PFSK-1 (cell line): Measurements from ENCODE around the gene PPP2R2B.

ENCODE experiments used
- POLR2AphosphoS5 ChIP-seq: IDR thresholded peaks from 2 replicates; pipeline ENCODE4 v1.6.1; 2012; ENCODE audit warnings: low read depth, mild to moderate bottlenecking, control low read depth, low read length, moderate library complexity
- REST ChIP-seq, 2 experiments: IDR thresholded peaks; 2 replicates each; pipeline versions ENCODE4 v1.6.1 to v1.8.0; 2011 to 2012; ENCODE audit warnings: low read depth in 2 of 2, low read length in 2 of 2, control low read depth in 1 of 2, inconsistent platforms in 1 of 2, mild to moderate bottlenecking in 1 of 2, moderate library complexity in 1 of 2; ENCODE audit not compliant: insufficient read depth in 1 of 2

DNA sequence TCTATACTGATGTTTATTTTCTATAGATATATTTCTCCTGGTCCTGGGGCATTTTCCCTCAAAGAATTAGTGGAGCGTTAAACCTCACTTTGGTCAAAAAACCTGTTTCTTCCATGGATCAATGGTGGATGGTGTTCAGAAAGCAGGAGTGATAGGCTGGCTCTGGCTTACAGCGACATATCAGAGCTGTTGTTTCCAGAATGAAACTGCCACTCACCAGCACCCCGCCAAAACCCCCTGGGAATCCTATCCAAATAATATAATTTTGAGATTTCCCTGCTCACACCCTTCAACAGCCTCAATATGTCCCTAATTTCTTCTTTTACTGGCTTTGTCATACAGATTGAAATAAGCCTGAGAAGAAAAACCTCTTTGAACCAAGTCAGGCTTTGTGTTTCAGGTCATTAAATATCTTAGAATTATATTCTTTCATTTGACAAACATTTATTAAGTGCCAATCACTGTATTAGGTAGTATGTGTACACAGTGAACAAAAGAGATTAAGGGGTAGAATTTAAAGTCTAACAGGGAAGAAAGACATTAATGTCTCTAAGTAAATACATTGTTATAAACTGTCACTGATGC is 218.1 kb downstream of the PPP2R2B start:
- no peak for TF ChIP-seq POLR2AphosphoS5
- no peak for TF ChIP-seq REST (IDR thresholded peaks at IDR 0.05; ENCODE audit: insufficient read depth in 1 of 2, low read depth in 2 of 2, low read length in 2 of 2)
